ENCODE data around the gene LMLN.
"Not testable (repeated sequence)": the region's sequence is repeated elsewhere in the genome, so short reads cannot be mapped to it uniquely, and the experiment has no call there.

Gene LMLN

GRCh38 chr3:197959891-197960693, at the start of gene LMLN:
TSS of gene LMLN (plus strand) at chr3:197960217. CDS start at chr3:197960246, 29 bp downstream.
- peak; percentile 94 to 95 for DNase-seq

DNA sequence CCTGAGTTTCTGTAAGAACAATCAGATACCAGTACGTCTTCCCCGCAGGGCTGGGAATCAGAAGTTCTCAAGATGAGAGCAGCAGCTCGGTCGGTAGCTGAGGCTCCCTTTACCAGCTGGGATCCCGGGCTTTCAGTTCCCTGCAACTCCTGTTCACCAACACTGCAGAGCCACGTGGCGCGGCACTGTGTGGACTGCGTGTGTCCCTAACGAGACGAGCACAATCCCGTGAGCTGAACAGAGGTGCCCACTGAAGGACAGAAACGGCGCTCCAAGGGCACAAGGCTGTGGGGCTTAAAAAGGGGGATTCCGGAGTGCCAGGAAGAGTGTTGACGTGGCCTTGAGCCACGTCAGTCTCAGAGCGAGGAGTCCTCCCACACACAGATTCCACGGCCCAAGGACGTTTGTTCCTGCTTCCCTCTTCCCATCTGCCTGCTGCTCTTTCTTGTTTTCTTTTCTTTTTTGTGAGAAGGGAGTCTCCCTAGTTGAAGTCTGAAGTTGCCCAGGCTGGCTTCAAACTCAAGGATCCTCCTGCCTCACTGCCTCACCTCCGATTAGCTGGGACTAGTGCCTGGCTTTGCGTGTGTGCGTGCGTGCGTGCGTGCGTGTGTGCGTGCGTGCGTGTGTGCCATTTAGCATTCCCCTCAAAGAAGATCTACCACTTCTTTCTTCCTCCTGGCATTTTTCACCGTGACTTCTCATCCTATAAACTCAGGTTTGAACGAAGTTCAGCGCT, 47.1 kb upstream of the LMLN start:
- DNase-seq, result peak; percentile 6 to 22

DNA sequence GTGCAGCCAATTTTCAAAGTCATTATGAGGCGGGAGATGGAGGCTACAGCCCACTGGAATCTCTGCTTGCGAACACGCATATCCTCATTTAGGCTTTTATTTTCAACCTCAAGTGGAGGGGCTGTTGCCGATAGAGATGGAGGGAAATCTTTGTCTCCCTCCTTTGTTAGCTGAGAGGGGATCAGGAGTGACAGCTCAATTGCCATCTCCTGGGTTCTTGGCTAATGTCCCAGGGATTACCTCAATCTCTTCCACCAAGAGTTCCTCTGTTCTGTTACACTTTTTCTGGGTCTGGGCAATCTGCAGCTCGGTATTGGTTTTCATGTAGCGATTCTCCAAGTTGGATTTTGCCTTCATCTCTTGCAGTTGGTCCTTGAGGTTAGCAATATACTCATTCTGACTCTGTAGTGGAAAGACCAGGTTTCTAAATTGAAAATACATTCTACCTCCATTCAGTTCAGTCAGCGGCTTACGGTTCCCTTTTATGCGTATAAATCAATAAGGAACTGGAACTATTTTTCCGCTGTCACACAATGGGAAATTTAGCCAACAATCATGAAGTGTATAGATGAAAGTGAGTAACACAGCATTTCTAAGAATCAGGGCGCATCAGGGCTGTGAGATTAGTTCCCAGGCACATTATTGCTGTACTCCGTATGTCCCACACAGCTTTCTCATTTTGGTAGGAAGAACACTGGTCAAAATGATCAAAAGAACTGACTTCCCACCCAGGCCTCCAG, 46.2 kb upstream of the LMLN start:
- DNase-seq, result peak; percentile 8 to 24

GRCh38 chr3:197921429-197922275, 38.4 kb upstream of the LMLN start:
- peak in 1 of 2 experiments; percentile 22 for DNase-seq

- DNase-seq, result peak; percentile 24 to 29
These were observed 33.6 kb upstream of the LMLN start for GRCh38 chr3:197926418-197926817.

- not testable (repeated sequence) for DNase-seq
These were observed 32.4 kb upstream of the LMLN start for GRCh38 chr3:197927578-197927977.

DNA sequence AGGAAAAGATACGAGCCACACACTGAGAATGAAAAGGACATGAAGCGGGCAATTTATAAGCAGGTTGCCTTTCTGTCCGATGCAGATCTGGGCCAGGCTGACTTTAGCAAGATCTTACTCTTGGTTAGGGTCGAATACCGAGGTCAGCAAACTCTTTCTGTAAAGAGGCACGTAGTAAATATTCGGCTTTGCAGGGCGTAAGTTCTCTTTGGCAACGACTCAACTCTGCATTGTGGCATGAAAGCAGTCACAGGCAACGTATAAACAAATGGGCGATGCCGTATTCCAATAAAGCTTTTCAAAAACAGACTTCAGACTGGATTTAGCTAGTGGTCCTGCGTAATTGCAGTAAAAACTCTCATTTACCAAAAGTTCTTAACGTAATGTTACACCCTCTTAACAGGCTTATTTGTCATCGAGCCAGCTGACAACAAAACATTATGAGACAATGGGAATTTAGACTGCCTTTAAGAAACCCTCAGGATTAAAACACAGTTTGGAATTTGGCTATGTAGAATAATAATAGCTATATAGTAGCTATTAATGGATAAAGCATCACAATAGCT, 23.1 kb upstream of the LMLN start:
- DNase-seq, result no peak

DNA sequence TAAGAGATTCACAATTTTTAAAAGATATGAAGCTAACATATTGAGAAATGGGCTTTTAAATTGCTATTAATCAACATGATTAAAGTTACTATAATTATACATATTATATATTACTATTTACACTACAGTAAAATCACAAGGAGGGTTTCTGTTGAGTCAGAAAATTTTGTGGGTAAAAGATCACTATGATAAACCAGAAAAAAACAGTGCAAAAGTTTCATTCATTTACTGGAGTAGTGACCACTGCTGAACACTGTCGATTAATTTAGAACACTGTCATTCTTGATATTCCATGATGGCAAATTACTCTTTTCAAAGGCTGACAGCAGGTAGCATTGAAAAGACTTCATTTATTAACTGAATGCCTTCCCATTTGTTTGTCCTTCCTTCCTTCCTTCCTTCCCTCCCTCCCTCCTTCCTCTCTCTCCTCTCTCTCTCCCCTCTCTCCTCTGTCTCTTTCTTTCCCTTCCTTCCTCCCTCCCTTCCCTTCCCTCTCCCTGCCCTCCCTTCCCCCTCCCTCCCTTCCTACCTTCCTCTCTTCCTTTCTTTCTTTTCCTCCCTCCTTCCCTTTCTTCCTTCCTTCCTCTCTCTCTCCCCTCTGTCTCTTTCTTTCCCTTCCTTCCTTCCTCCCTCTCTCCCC, 19.2 kb upstream of the LMLN start:
- DNase-seq, result no peak

- DNase-seq, result no peak
These were observed 17.0 kb upstream of the LMLN start for GRCh38 chr3:197942956-197943556.

- no peak for DNase-seq
These were observed 10.7 kb upstream of the LMLN start for GRCh38 chr3:197949191-197949777.

DNA sequence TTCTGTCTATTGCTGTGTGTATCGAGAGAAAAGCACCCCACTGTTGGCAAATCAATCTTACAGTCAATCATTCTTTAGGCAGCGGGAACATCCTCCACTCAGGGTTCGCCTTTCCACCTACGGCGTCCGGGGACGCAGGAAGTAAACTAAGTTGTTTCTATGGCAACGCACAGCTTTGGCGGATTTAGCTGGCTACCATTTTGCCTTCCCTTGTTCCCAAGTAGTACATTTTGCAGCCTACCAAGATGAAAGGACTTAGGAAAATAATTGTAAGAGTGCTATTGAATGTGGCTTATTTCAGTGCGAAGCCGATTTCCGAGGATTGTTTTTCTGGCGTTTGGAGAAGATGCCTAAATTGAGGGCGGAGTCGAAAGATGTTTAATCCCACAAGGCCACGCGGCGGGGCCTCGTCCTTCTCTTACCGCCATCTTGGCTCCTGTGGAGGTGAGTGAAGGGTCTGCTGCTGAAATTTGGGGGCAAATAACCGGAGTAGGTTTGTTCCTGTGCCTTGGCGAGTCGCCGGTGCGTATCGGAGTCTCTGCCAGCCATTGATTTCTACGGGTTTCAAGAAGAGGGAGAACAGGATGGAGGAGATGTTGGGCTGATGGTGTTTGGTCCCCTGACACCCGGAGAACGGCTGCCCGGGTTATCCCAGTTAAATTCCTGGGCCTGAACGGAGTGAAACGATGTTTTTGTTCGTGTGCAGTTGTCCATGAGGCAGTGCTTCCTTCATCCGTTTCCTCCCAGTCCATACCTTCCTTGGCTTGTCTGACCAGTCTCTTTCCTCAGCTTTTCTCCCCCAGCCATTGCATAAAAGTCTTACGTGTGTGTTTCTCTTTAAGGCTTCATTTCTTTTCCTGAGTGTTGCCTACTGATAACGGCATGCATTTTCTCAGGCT, 10.0 kb upstream of the LMLN start, which contains the start of gene RPL35A:
Gene RPL35A, plus strand, starts transcription at position 413 of the 899 bp plus-strand sequence. CDS start 778 bp downstream, outside the sequence.
- peak; percentile 82 to 85 for DNase-seq

- no peak for DNase-seq
These were observed 9.3 kb upstream of the LMLN start for GRCh38 chr3:197950677-197951061.

DNA sequence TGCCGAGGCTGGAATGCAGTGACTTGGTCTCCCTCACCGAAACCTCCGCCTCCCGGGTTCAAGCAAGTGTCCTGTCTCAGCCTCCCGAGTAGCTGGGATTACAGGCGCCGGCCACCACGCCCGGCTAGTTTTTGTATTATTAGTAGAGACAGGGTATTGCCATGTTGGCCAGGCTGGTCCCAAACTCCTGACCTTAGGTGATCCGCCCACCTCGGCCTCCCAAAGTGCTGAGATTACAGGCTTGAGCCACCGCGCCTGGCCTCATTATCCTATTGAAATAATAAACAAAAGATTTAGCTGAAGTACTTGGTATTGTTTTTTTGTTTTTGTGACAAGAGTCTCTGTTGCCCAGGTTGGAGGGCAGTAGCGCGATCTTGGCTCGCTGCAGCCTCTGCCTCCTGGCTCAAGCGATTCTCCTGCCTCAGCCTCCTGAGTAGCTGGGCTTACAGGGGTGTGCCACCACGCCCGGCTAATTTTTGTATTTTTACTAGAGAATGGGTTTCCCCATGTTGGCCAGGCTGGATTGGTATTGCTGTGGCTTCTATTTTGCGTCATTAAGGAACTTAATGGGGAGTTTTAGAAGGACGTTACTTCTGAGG, 8.5 kb upstream of the LMLN start:
- DNase-seq, result no peak

DNA sequence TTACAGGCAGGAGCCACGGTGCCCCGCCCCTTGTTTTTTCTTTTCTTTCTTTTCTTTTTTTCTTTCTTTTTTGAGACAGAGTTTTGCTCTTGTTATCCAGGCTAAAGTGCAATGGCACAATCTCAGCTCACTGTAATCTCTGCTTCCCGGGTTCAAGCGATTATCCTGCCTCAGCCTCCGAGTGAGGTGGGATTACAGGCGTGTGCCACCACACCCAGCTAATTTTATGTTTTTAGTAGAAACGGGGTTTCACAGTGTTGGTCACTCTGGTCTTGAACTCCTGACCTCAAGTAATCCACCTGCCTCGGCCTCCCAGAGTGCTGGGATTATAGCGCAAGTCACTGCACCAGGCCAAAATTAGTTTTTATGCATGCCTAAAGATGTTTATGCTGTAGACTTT, 7.6 kb upstream of the LMLN start:
- no peak for DNase-seq

DNA sequence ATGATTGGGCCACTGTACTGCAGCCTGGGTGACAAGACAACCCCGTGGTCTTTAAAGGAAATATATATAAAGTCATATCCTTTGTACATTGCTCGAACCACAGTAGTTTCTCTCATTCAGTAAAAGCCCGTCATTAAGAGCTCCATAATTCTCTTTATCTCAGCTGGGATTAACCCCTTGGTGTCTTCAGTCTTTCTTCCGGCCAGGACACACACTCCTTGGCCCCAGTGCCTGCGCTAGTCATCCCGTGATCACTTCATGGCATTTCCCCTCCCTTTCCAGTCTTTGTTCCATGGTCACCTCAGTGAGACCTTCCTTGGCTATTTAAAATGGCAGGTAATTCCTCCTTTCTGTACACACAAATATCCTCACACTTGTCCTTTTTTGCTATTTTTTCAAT, 6.7 kb upstream of the LMLN start:
- DNase-seq, result no peak

GRCh38 chr3:197953881-197954280, 6.1 kb upstream of the LMLN start:
- DNase-seq, result no peak

DNA sequence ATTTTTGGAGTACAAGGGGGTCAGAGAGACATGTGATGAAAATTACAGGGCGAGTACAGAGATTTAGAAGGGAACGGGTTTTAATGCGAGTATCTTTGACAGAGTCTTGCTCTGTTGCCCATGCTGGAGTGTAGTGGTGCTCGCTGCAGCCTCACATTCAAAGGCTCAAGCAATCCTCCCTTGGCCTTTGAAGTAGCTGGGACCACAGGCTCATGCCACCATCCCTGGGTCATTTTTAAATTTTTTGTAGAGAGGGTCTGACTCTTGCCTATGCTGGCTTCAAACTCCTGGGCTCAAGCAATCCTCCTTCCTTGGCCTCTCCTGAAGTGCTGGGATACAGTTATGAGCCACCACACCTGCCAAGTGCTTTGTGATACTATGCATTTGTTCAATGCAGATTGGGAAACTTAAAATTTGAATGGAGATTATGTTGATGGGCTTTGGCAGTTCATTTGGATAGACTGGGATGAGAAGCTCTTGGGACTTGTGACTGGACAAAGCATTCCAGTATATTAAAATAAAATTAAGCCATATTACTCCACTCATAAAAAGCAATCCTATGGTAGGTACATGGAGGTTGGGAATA, 4.0 kb upstream of the LMLN start:
- no peak for DNase-seq

GRCh38 chr3:197956626-197956988, 3.4 kb upstream of the LMLN start:
- no peak for DNase-seq

DNA sequence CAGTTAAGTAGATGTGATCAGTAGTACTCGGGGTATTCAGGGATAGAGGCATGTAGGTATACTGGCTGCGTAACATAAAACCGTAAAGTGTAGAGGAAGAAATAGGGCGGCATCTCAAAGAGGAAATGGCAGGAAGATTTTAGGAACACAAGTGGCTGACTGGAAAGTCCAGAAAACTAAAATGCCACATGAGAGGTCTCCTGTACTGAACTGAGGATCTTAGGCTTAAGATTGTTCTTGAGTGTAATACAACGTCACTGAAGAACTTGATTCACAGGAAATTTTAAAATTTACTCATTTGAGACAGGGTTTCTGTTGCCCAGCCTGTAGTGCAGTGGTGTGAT, 2.3 kb upstream of the LMLN start:
- DNase-seq, result no peak

Measured in activated CD4-positive, alpha-beta T cell treated with anti-CD3 and anti-CD28 coated beads, Interleukin-2, amount 50 U/mL, for 48 hours (primary cell).